Loucy (cell line): ENCODE data around the gene SERGEF.

Experiments
- EZH2phosphoT487 ChIP-seq: fragments of 200-600 bp; IDR thresholded peaks from 2 replicates; pipeline ENCODE4 v1.6.1; 2018; ENCODE audit warnings: antibody characterized with exemption, mild to moderate bottlenecking, moderate library complexity, borderline replicate concordance
- TF ChIP-seq, protein P1 (sequence below): fragments of 200-600 bp; sonication (generic); conservative IDR thresholded peaks from 2 replicates; pipeline ENCODE4 v1.5.1; 2014; ENCODE audit warnings: mild to moderate bottlenecking, antibody characterized with exemption, low read length

DNA sequence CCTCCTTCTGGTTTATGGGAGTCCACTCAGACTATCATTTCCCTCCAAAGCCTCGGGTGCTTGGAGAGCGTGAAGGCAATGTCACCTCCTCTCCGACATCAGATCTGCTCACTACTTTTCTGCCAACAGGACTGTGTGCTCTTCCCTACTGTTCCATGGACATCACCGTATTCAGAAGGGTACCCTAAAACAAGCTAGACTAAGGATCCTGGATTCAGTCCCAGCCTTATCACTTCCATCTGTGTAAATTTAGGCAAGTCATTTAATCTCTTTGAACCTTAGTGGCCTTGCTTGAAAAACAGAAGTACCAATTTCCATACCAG, 200.0 kb downstream of the SERGEF start:
- TF ChIP-seq, protein P1, sequence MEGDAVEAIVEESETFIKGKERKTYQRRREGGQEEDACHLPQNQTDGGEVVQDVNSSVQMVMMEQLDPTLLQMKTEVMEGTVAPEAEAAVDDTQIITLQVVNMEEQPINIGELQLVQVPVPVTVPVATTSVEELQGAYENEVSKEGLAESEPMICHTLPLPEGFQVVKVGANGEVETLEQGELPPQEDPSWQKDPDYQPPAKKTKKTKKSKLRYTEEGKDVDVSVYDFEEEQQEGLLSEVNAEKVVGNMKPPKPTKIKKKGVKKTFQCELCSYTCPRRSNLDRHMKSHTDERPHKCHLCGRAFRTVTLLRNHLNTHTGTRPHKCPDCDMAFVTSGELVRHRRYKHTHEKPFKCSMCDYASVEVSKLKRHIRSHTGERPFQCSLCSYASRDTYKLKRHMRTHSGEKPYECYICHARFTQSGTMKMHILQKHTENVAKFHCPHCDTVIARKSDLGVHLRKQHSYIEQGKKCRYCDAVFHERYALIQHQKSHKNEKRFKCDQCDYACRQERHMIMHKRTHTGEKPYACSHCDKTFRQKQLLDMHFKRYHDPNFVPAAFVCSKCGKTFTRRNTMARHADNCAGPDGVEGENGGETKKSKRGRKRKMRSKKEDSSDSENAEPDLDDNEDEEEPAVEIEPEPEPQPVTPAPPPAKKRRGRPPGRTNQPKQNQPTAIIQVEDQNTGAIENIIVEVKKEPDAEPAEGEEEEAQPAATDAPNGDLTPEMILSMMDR = no peak
- TF ChIP-seq EZH2phosphoT487 = no peak
